ENCODE data around the gene C5orf58. TPM values are rescaled to one million over a fixed set of nuclear protein-coding genes. Genes with fewer than 3 reads are reported as not detected.
A peak's percentile ranks its signal among the peaks of the same experiment; 100 is the strongest.

C5orf58 gene
- total RNA-seq, 1 donor from 2014 or later = not detected

GRCh38 chr5:170267431-170268152 lies 34.8 kb downstream of the C5orf58 start:
- peak; percentile 66 for DNase-seq (ENCODE audit: low spot score)
- H3K4me1 Mint-ChIP-seq (ENCODE audit: low read depth) = peaks cover 91% of the 10 kb centered on the region
- no peaks in the 10 kb centered on the region for H3K9me3 Mint-ChIP-seq
- H3K27me3 Mint-ChIP-seq (ENCODE audit: insufficient read depth) = no peaks in the 10 kb centered on the region
- H3K27ac Mint-ChIP-seq = peak overlapping the region; percentile 90
- intact Hi-C loops (cut with micrococcal nuclease) = loop anchor here (1.0 to 2.0 kb wide), 7 partner anchors 13 to 153 kb away; partner anchors contain the start of gene LCP2
- peak overlapping the region; percentile 77 for H3K4me3 Mint-ChIP-seq
- H3K36me3 Mint-ChIP-seq (ENCODE audit: low read depth) = peaks cover 78% of the 10 kb centered on the region

DNA sequence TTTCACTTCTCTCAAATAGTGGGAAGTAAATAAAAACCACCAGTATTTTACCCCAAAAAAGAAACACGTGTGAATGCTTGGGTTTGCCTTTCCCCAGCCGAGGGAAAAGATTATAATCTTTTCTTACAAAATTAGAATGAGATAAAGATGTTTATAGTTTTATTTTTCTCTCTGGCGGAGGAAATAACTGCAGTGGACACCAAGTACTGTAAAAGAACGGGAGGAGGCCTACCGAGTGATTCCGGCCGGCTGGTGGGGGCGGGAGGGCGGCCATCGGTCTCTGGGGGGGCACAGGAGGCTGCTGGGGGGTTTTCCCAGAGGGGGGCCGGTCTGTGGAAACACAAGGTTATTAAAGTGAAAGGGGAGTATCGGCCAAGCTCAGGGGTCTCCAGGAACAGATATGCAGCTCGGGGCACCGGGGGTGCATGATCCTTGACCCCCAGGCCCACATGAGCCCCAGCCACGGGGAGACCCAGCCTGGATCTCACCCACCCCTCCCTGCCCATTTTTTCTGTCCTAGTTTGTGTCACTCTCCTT lies 35.4 kb downstream of the C5orf58 start:
- intact Hi-C loops (cut with micrococcal nuclease) = loop anchor here (1.0 to 2.0 kb wide), 5 partner anchors 42 to 153 kb away; no protein-coding TSS in a partner anchor
- H3K36me3 Mint-ChIP-seq (ENCODE audit: low read depth) = peaks cover 79% of the 10 kb centered on the region
- no peak for DNase-seq (ENCODE audit: low spot score)
- H3K4me3 Mint-ChIP-seq = peak overlapping the region; percentile 77
- no peaks in the 10 kb centered on the region for H3K27me3 Mint-ChIP-seq (ENCODE audit: insufficient read depth)
- H3K4me1 Mint-ChIP-seq (ENCODE audit: low read depth) = peaks cover 91% of the 10 kb centered on the region
- no peaks in the 10 kb centered on the region for H3K9me3 Mint-ChIP-seq
- peak overlapping the region; percentile 90 for H3K27ac Mint-ChIP-seq

- intact Hi-C loops (cut with micrococcal nuclease) = loop anchor here (1.0 to 2.0 kb wide), 6 partner anchors 9 to 152 kb away; no protein-coding TSS in a partner anchor
- peaks cover 90% of the 10 kb centered on the region for H3K4me1 Mint-ChIP-seq (ENCODE audit: low read depth)
- peaks cover 79% of the 10 kb centered on the region for H3K36me3 Mint-ChIP-seq (ENCODE audit: low read depth)
- peak overlapping the region; percentile 73 for H3K4me3 Mint-ChIP-seq
- DNase-seq (ENCODE audit: low spot score) = no peak
- H3K27ac Mint-ChIP-seq = peak overlapping the region; percentile 83
- H3K9me3 Mint-ChIP-seq = no peaks in the 10 kb centered on the region
- H3K27me3 Mint-ChIP-seq (ENCODE audit: insufficient read depth) = no peaks in the 10 kb centered on the region
Measured at GRCh38 chr5:170268884-170269283, 36.1 kb downstream of the C5orf58 start.

DNA sequence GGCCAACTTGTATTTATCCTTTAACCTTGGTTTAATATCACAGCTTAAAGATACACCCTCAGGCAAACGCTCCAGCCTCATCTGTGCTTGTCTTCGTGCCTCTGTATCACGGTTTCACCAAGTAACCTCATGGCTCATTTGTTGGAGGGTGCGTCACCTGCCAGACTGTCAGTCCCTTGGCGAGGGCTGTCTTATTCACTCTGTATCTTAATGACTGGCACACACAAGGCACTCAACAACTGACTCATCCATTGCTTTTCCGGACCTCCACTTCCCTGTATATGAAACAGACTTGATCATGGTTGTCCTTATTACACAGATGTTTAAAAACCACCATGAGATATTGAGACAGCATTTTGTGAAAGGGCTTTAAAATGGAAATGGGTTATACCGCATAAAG lies 36.8 kb downstream of the C5orf58 start:
- H3K4me3 Mint-ChIP-seq = peak overlapping the region; percentile 62
- peaks cover 80% of the 10 kb centered on the region for H3K36me3 Mint-ChIP-seq (ENCODE audit: low read depth)
- H3K9me3 Mint-ChIP-seq = no peaks in the 10 kb centered on the region
- DNase-seq (ENCODE audit: low spot score) = no peak
- intact Hi-C loops (cut with micrococcal nuclease) = loop anchor here (1.0 to 2.0 kb wide), 2 partner anchors 9 to 151 kb away; no protein-coding TSS in a partner anchor
- H3K4me1 Mint-ChIP-seq (ENCODE audit: low read depth) = peaks cover 90% of the 10 kb centered on the region
- H3K27me3 Mint-ChIP-seq (ENCODE audit: insufficient read depth) = no peaks in the 10 kb centered on the region
- H3K27ac Mint-ChIP-seq = peak overlapping the region; percentile 83

DNA sequence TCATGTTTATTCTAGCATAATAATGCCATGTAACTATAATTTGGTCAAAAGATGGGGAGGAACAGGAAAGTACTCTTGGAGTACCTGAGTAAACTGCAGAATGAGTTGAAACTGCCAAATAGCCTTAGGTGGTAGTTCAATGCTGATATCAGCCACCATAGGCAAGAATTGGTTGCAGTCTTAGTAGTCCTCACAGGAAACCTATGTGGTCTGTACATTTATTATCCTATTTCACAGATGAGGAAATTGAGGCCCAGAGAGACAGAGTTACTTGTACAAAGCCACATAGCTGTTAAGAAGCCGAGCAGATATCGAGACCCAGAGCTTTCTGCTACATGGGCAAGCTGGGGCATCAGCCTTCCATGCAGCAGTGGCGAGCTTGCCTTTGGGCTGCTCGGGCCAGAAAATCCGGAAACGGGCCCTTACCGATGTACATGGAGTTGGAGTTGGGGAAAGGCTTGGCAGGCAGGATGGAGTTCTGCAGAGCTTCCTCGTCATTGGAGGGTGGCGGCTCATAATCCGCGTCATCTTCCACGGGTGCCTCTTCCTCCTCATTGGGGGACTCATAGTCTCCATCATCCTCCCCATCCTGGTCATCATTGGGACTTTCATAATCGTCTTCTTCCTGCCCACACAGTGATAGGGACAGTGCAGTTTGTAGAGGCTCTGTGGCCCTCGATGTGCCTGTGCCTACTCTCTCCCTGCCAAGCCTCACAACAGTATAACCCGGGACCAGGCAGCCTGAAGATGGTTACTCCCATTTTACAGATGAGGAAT lies 37.7 kb downstream of the C5orf58 start:
- H3K4me3 Mint-ChIP-seq = peak overlapping the region; percentile 23

GRCh38 chr5:170273968-170274710 lies 41.4 kb downstream of the C5orf58 start:
- DNase-seq (ENCODE audit: low spot score) = no peak
- no peaks in the 10 kb centered on the region for H3K9me3 Mint-ChIP-seq

More for the DNA sequence above, 37.7 kb downstream of the C5orf58 start:
- Mint-ChIP-seq H3K27ac (peak overlapping the region; percentile 59), H3K4me1 (ENCODE audit: low read depth) (peaks cover 95% of the 10 kb centered on the region), H3K9me3 (no peaks in the 10 kb centered on the region), H3K36me3 (ENCODE audit: low read depth) (peaks cover 85% of the 10 kb centered on the region), H3K27me3 (ENCODE audit: insufficient read depth) (no peaks in the 10 kb centered on the region)
- intact Hi-C loops (cut with micrococcal nuclease) = loop anchor here (10.0 kb wide), 1 partner anchor 616 kb away; no protein-coding TSS in a partner anchor
- no peak for DNase-seq (ENCODE audit: low spot score)

DNA sequence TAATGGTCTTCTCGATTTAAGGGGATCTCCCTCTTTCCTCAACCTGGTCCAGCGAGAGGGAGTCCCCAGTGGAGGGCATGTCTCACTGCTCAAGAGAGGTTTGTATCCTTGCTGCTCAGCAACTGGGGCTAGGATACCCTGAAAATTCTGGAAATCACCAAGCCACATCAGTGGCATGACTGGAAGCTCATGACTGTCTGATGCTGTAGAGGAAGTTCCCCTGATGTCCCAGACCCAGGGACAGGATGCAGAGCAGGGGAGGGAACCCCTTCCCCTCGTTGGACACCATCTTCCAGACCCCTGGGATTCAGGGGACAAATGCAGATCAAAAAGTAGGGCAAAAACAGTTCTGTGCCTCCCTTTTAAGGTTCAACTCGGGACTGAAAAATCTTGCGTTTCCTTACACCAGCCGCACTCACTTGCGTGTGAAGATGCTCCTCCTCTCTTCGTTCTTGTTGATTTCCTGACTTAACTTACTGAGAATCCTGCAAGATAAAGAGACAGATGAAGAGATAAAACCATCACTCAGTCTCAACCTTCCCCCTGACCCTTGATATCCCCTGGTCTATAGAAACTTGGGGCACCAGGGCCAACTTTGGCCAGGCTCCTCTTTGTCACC lies 42.7 kb downstream of the C5orf58 start:
- H3K9me3 Mint-ChIP-seq = no peaks in the 10 kb centered on the region
- DNase-seq (ENCODE audit: low spot score) = no peak
- peaks cover 65% of the 10 kb centered on the region for H3K36me3 Mint-ChIP-seq (ENCODE audit: low read depth)
- no peaks in the 10 kb centered on the region for H3K27me3 Mint-ChIP-seq (ENCODE audit: insufficient read depth)
- H3K4me3 Mint-ChIP-seq = peak overlapping the region; percentile 71
- intact Hi-C loops (cut with micrococcal nuclease) = loop anchor here (5.0 to 10.0 kb wide), 2 partner anchors 621 to 1112 kb away; partner anchors contain the start of gene NPM1
- H3K27ac Mint-ChIP-seq = peak overlapping the region; percentile 93
- peaks cover 92% of the 10 kb centered on the region for H3K4me1 Mint-ChIP-seq (ENCODE audit: low read depth)

More at GRCh38 chr5:170273968-170274710, 41.4 kb downstream of the C5orf58 start:
- no peaks in the 10 kb centered on the region for H3K27me3 Mint-ChIP-seq (ENCODE audit: insufficient read depth)
- peak overlapping the region; percentile 77 for H3K4me3 Mint-ChIP-seq
- peaks cover 92% of the 10 kb centered on the region for H3K4me1 Mint-ChIP-seq (ENCODE audit: low read depth)
- intact Hi-C loops (cut with micrococcal nuclease) = loop anchor here (1.0 to 10.0 kb wide), 3 partner anchors 23 to 619 kb away; partner anchors contain the start of gene LCP2
- H3K36me3 Mint-ChIP-seq (ENCODE audit: low read depth) = peaks cover 70% of the 10 kb centered on the region
- peak overlapping the region; percentile 93 for H3K27ac Mint-ChIP-seq

GRCh38 chr5:170276140-170276539 lies 43.4 kb downstream of the C5orf58 start:
- H3K36me3 Mint-ChIP-seq (ENCODE audit: low read depth) = peaks cover 58% of the 10 kb centered on the region
- H3K27me3 Mint-ChIP-seq (ENCODE audit: insufficient read depth) = no peaks in the 10 kb centered on the region
- peak overlapping the region; percentile 71 for H3K4me3 Mint-ChIP-seq
- H3K27ac Mint-ChIP-seq = peak overlapping the region; percentile 93
- no peaks in the 10 kb centered on the region for H3K9me3 Mint-ChIP-seq
- no peak for DNase-seq (ENCODE audit: low spot score)
- intact Hi-C loops (cut with micrococcal nuclease) = loop anchor here (5.0 to 10.0 kb wide), 2 partner anchors 621 to 1111 kb away; partner anchors contain the start of gene NPM1
- peaks cover 92% of the 10 kb centered on the region for H3K4me1 Mint-ChIP-seq (ENCODE audit: low read depth)

DNA sequence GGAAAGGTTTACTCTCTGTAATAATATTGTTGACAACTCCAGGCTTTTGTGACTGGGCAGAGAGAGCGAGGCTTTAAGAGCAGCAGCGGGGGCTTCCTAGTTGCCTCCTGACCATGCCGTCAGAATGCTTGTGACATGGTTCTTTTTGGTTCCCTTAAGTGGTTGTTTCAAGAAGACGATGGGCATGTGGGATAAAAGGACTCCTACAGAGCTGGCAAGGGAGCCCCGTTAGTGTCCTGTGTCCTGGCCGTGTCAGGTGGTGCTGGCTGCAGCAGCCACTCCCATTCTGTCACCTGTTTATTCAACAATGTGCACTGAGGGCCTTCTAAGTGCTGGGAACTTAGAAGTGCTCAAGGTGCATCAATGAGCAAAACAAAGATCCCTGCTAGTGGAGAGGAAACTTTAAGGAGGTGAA lies 45.1 kb downstream of the C5orf58 start:
- intact Hi-C loops (cut with micrococcal nuclease) = loop anchor here (1.0 to 10.0 kb wide), 6 partner anchors 9 to 1109 kb away; partner anchors contain the start of gene NPM1
- peaks cover 56% of the 10 kb centered on the region for H3K36me3 Mint-ChIP-seq (ENCODE audit: low read depth)
- no peaks in the 10 kb centered on the region for H3K27me3 Mint-ChIP-seq (ENCODE audit: insufficient read depth)
- H3K4me3 Mint-ChIP-seq = peak overlapping the region; percentile 59
- H3K27ac Mint-ChIP-seq = peak overlapping the region; percentile 93
- no peak for DNase-seq (ENCODE audit: low spot score)
- peaks cover 95% of the 10 kb centered on the region for H3K4me1 Mint-ChIP-seq (ENCODE audit: low read depth)
- H3K9me3 Mint-ChIP-seq = no peaks in the 10 kb centered on the region

GRCh38 chr5:170278611-170279458 lies 46.0 kb downstream of the C5orf58 start:
- peak overlapping the region; percentile 98 for H3K27ac Mint-ChIP-seq
- intact Hi-C loops (cut with micrococcal nuclease) = loop anchor here (1.0 to 10.0 kb wide), 10 partner anchors 8 to 1108 kb away; partner anchors contain the start of genes LCP2 and NPM1

DNA sequence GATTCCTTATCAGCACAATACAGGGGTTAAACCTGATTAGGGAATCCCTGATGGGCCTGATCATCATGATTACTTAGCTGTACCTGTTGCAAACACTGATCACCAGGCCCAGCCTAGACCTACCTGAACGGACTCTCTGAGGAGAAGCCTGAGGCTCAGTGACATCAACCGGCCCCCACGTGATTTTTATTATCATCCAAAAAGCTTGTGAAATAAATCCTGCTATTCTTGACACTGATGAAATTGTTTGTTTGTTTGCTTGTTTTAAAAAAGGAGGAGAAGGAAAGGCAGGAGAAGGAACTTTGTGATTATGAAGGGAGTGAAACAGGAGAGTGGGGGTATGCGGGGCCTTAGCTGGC lies 46.7 kb downstream of the C5orf58 start:
- Mint-ChIP-seq H3K4me3 (peak overlapping the region; percentile 73), H3K27me3 (ENCODE audit: insufficient read depth) (no peaks in the 10 kb centered on the region), H3K9me3 (no peaks in the 10 kb centered on the region), H3K36me3 (ENCODE audit: low read depth) (peaks cover 57% of the 10 kb centered on the region), H3K27ac (peak overlapping the region; percentile 98), H3K4me1 (ENCODE audit: low read depth) (peaks cover 96% of the 10 kb centered on the region)
- intact Hi-C loops (cut with micrococcal nuclease) = loop anchor here (1.0 to 10.0 kb wide), 7 partner anchors 8 to 1108 kb away; partner anchors contain the start of genes LCP2 and NPM1
- DNase-seq (ENCODE audit: low spot score) = no peak

More at GRCh38 chr5:170278611-170279458, 46.0 kb downstream of the C5orf58 start:
- DNase-seq (ENCODE audit: low spot score) = peak; percentile 88
- peak overlapping the region; percentile 73 for H3K4me3 Mint-ChIP-seq
- no peaks in the 10 kb centered on the region for H3K27me3 Mint-ChIP-seq (ENCODE audit: insufficient read depth)
- H3K36me3 Mint-ChIP-seq (ENCODE audit: low read depth) = peaks cover 56% of the 10 kb centered on the region
- no peaks in the 10 kb centered on the region for H3K9me3 Mint-ChIP-seq
- H3K4me1 Mint-ChIP-seq (ENCODE audit: low read depth) = peaks cover 96% of the 10 kb centered on the region
